GM12801 (cell line): ENCODE measurements around the gene BIVM.

Experiments
- TF ChIP-seq, protein P1 (sequence below): IDR thresholded peaks from one replicate; pipeline ENCODE4 v1.5.1; 2011; ENCODE audit warnings: control low read depth; ENCODE audit not compliant: insufficient read length; ENCODE audit errors: extremely low read depth

The BIVM gene

DNA sequence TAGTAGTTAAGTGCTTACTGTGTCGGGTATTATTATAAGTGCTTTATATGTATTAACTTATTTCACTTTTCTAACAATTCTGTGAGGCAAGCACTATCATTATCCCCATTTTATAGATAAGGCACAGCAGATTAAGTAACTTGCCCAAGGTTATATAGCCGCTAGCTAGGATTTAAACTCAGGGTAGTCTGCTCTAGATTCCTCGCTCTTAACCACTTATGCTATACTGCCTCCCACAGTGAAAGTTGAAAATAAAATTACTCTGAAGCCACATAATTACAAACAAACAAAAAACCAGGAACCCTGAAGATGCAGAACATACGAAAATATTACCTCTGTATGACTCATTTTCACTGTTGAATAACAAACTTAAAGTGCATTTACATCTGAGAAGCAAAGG lies 29.2 kb upstream of the BIVM start:
- TF ChIP-seq, protein P1, sequence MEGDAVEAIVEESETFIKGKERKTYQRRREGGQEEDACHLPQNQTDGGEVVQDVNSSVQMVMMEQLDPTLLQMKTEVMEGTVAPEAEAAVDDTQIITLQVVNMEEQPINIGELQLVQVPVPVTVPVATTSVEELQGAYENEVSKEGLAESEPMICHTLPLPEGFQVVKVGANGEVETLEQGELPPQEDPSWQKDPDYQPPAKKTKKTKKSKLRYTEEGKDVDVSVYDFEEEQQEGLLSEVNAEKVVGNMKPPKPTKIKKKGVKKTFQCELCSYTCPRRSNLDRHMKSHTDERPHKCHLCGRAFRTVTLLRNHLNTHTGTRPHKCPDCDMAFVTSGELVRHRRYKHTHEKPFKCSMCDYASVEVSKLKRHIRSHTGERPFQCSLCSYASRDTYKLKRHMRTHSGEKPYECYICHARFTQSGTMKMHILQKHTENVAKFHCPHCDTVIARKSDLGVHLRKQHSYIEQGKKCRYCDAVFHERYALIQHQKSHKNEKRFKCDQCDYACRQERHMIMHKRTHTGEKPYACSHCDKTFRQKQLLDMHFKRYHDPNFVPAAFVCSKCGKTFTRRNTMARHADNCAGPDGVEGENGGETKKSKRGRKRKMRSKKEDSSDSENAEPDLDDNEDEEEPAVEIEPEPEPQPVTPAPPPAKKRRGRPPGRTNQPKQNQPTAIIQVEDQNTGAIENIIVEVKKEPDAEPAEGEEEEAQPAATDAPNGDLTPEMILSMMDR, result no peak

DNA sequence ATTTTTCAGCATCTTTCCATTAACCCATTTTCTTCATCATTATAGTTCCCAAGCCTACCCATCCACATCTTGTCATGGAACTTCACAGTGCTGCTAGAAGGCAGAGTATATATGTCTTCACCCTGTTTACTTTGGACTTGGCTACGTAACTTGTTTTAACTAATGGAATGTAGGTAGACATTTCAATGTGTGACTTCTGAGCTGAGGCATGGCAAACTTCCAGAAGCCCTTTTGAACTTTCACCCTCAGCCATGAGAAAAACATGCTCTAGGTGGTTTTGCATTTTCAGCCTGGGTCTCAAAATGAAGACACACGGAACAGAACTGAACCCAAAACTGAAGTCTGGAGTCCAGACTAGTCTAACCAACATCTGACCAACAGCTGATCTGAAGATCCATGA lies 28.5 kb upstream of the BIVM start:
- TF ChIP-seq, protein P1, result no peak

DNA sequence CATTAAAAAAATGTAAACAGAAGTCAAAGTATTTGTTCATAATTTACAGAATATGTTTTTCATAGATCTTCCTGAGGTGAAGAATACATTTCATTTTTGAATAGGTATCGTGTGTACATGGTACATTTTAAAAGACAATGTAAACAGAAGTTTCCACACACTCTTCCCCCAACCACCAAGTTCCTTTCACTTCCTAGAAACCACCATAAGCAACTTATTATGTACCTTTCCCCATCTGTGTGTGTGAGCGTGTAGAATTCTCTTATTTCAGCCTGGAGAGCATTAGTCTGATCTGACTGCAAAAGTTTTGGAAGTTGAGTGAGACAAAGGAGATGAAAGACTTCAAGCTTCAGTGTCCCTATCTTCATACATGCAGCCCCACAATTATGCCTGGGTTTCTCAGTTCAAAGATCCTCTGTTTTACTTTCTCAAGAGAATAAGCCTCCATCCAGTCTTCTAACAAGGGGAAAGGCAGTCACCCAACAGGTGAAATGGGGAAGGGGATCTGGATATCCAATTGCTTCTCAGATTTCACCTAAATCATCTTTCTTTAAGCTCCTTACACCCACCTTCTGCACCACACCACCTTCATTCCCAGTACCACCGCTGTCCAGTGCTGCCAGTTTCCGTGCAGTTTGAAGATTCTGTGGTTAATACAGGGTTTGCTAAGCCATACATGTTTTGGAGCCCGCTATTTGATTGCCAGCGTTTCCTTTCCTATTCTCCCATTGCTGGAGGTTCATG lies 27.4 kb upstream of the BIVM start:
- TF ChIP-seq, protein P1, result no peak

DNA sequence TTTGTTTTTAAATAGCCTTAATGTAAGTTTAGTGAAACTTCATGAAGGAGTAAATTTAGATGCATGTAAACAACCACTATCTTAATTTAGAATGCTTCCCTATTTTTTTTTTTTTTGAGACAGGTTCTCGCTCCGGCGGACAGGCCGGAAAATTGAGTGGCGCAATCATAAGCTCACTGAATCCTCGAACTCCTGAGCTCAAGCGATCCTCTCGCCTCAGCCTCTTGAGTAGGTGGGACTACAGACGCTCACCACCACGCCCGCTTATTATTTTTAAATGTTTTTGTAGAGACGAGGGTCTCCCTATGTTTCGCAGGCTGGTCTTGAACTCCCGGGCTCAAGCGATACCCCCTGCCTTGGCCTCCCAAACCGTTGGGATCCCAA lies 26.9 kb upstream of the BIVM start:
- TF ChIP-seq, protein P1, result no peak

DNA sequence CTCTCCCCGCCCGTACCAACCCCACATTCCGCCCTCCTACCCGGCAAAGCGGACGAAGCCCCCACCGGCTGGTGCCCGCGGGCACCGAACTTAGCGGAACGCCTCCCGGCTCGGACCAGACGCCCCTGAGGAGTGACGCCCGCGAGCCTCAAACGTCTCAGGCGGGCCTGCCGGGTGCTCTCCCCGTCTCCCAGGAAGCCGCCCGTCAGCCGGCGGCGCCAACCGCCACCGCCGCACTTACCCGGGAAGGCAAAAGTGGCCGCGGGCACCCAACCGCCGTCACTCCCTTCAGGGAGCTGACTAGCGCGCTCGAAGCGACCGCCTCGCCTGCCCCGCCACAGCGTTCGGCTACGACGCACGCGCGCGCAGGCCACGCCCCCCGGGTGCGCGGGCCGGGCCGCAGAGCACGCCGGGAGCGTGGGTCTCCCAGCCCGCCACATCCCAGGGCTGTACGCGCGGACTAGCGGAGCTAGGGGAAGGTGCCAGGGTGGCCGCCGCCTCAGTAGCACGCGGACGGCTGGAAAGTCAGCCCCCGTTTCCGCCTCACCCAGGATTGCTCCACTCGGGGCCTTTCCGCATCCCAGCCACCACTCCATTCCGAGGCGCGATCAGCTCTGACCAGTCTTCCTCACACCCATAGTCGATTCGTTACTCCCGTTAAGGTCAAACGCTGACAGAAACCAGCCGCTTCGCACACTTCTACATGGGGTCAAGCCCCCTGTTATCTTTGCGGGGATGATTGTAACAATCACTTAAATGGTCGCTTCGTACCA lies 25.3 kb upstream of the BIVM start, which contains the start of gene TEX30:
Gene TEX30, minus strand, starts transcription at position 346 of the 773 bp plus-strand sequence. CDS start 3,760 bp downstream, outside the sequence.
- TF ChIP-seq, protein P1, result no peak

DNA sequence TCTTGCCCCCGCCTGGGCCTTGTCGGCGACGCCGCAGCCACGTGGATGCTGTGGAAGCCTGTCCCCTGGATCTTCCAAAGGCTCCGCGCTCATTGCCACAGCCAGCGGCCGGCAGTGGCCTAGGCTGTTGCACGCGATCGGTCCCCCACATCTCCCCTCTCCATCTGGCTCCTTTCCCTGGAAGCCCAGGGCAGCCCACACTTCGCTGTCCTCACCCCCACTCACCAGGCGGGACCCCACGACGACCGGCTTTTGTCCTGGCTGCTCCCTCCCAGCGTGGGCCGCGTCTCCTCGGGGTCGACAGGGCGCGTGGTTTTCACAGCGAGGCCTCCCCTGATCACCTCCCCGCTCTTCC lies 24.7 kb upstream of the BIVM start:
- TF ChIP-seq, protein P1, result no peak

DNA sequence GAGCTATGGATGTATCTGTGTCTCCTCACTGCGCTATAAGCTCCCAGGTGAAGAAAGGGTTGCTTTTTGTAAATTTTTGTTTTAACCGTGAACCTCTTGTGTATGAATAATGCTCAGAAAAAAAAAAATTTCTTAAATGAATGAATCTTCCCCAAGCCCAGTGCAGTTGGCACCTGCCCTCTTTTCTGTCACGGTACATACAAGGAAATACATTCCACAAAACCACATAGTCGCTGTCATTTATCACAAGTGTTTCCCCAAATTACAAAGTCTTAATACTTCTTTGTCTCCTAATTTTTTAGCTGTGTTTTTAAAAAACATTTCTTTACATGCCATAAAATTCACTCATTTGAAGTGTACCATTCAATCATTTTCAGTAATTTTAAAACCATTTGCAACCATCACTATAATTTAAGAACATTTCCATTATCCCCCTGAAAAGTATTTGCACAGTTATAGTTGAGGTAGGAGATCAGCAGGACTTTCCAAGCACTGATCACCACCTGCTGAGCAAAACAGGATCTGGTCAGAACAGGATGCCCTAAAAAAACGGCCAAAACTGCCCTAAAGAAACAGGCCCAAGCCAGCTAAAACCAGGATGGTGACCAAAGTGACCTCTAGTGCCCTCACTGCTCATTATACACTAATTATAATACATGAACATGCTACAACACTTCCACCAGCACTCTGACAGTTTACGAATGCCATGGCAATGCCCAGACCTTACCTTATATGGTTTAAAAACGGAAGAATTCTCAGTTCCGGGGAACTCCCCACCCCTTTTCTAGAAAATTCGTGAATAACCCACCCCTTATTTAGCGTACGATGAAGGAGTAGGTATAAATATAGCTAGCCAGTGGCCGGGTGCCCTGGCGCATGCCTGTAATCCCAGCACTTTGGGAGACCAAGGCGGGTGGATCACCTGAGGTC lies 24.1 kb upstream of the BIVM start:
- TF ChIP-seq, protein P1, result no peak
